H1 (cell line): Measurements from ENCODE around the gene GATA1. TPM values are rescaled to one million over a fixed set of nuclear protein-coding genes. Genes with fewer than 3 reads are reported as not detected.

Experiments
- CTCF ChIA-PET: fragments of 300-600 bp; sonication (Branson Sonifier 250); formaldehyde crosslinking; loops from one replicate; lab custom pipeline; 2021; ENCODE audit not compliant: partially characterized antibody; lab: Charles Lee
- POLR2A ChIA-PET: fragments of 300-600 bp; sonication (Branson Sonifier 250); formaldehyde crosslinking; loops from one replicate; lab custom pipeline; 2021; ENCODE audit warnings: inconsistent platforms; ENCODE audit not compliant: partially characterized antibody; lab: Charles Lee
- DNase-seq, 2 experiments: peaks; one replicate each; pipeline versions ENCODE4 v3.0.0 to v3.0.0-alpha.2; 2010 to 2022; ENCODE audit warnings: low spot score in 2 of 2, low read depth in 1 of 2, mixed read lengths in 1 of 2
- FAIRE-seq: peaks from 2 replicates; lab custom pipeline; 2011; peaks lifted over from hg19 to GRCh38; lab: Jason Lieb, UNC
- H2AFZ ChIP-seq: 2 replicates; pipeline ENCODE4 v1.8.1; 2012; ENCODE audit warnings: low read length, inconsistent platforms
- H2AK5ac ChIP-seq: 2 replicates; pipeline ENCODE4 v1.6.1; 2013; ENCODE audit warnings: low read depth, low read length
- H2BK120ac ChIP-seq: replicated peaks from 2 replicates; pipeline ENCODE3; 2013; ENCODE audit warnings: low read depth, low read length, inconsistent platforms
- H2BK12ac ChIP-seq: 2 replicates; pipeline ENCODE4 v1.6.1; 2013; ENCODE audit warnings: low read depth, low read length
- H2BK15ac ChIP-seq: 2 replicates; pipeline ENCODE4 v1.6.1; 2013; ENCODE audit warnings: low read length
- H2BK20ac ChIP-seq: 2 replicates; pipeline ENCODE4 v1.6.1; 2013; ENCODE audit warnings: low read length
- H2BK5ac ChIP-seq: 2 replicates; pipeline ENCODE4 v1.6.1; 2013; ENCODE audit warnings: low read depth, low read length
- H3K14ac ChIP-seq: 2 replicates; pipeline ENCODE4 v1.6.1; 2013; ENCODE audit warnings: inconsistent platforms; ENCODE audit not compliant: insufficient read length
- H3K18ac ChIP-seq: 2 replicates; pipeline ENCODE4 v1.6.1; 2013; ENCODE audit warnings: low read length; ENCODE audit errors: extremely low read depth
- H3K23ac ChIP-seq: 2 replicates; pipeline ENCODE4 v1.6.1; 2013; ENCODE audit warnings: inconsistent platforms; ENCODE audit not compliant: insufficient read length
- H3K23me2 ChIP-seq: 2 replicates; pipeline ENCODE4 v1.6.1; 2013; ENCODE audit warnings: low read depth, low read length
- H3K27ac ChIP-seq: 2 replicates; pipeline ENCODE4 v1.6.1; 2011; ENCODE audit warnings: low read depth, low read length, inconsistent platforms
- H3K27me3 ChIP-seq, 4 experiments: replicated peaks in 1 of 4; 1 replicate in 1 of 4; 2 replicates in 3 of 4; pipeline versions ENCODE4 v1.6.1 to v1.8.1; 2011 to 2013; ENCODE audit warnings: low read length in 3 of 4, mild to moderate bottlenecking in 3 of 4, inconsistent platforms in 2 of 4, mixed read lengths in 2 of 4, moderate library complexity in 1 of 4; ENCODE audit not compliant: control insufficient read depth in 3 of 4, insufficient read depth in 3 of 4; ENCODE audit errors: extremely low read depth in 1 of 4
- H3K36me3 ChIP-seq, 4 experiments: 2 replicates each; pipeline versions ENCODE4 v1.6.1 to v1.8.1; 2011 to 2013; ENCODE audit warnings: mild to moderate bottlenecking in 4 of 4, low read length in 3 of 4, moderate library complexity in 2 of 4, control low read depth in 1 of 4, inconsistent platforms in 1 of 4; ENCODE audit not compliant: insufficient read depth in 4 of 4, control insufficient read depth in 2 of 4
- H3K4ac ChIP-seq: replicated peaks from 2 replicates; pipeline ENCODE3; 2013; ENCODE audit warnings: low read length, low read depth, mixed read lengths, inconsistent platforms; ENCODE audit not compliant: insufficient read length
- H3K4me1 ChIP-seq, 4 experiments: replicated peaks in 1 of 4; 1 replicate in 1 of 4; 2 replicates in 3 of 4; pipeline versions ENCODE4 v1.6.1 to v1.8.1; 2011 to 2013; ENCODE audit warnings: low read length in 3 of 4, inconsistent platforms in 2 of 4, mixed read lengths in 1 of 4; ENCODE audit not compliant: insufficient read depth in 4 of 4, control insufficient read depth in 3 of 4
- H3K4me2 ChIP-seq, 2 experiments: 2 replicates each; pipeline versions ENCODE4 v1.6.1 to v1.8.1; 2011 to 2013; ENCODE audit warnings: low read depth in 2 of 2, low read length in 2 of 2, control low read depth in 1 of 2, inconsistent platforms in 1 of 2, mild to moderate bottlenecking in 1 of 2; ENCODE audit not compliant: insufficient read depth in 1 of 2
- H3K4me3 ChIP-seq, 4 experiments: fragments of 200-600, 300-600 bp in 1 of 4; sonication (generic), shearing (Covaris generic), sonication (Bioruptor Twin) in 1 of 4; 2 replicates each; pipeline versions ENCODE4 v1.5.1 to v1.8.1; 2011 to 2016; ENCODE audit warnings: low read length in 4 of 4, low read depth in 3 of 4, control low read depth in 2 of 4, inconsistent platforms in 2 of 4, mild to moderate bottlenecking in 2 of 4, mixed read lengths in 1 of 4, moderate library complexity in 1 of 4; ENCODE audit not compliant: insufficient read depth in 2 of 4; ENCODE audit errors: extremely low read depth in 1 of 4
- H3K56ac ChIP-seq: replicated peaks from 2 replicates; pipeline ENCODE3; 2013; ENCODE audit warnings: low read depth, mild to moderate bottlenecking, mixed read lengths, low read length, inconsistent platforms; ENCODE audit not compliant: insufficient read length
- H3K79me1 ChIP-seq: 2 replicates; pipeline ENCODE4 v1.6.1; 2013; ENCODE audit warnings: low read depth, low read length, control low read depth
- H3K79me2 ChIP-seq, 2 experiments: 2 replicates each; pipeline versions ENCODE4 v1.6.1 to v1.8.1; 2012 to 2013; ENCODE audit warnings: low read length in 2 of 2, mild to moderate bottlenecking in 2 of 2, inconsistent platforms in 1 of 2; ENCODE audit not compliant: insufficient read depth in 2 of 2, control insufficient read depth in 1 of 2
- H3K9ac ChIP-seq, 4 experiments: replicated peaks in 1 of 4; 1 replicate in 1 of 4; 2 replicates in 3 of 4; pipeline versions ENCODE4 v1.6.1 to v1.8.1; 2011 to 2013; ENCODE audit warnings: low read depth in 3 of 4, low read length in 3 of 4, control low read depth in 2 of 4, mild to moderate bottlenecking in 2 of 4, moderate library complexity in 2 of 4, inconsistent platforms in 1 of 4; ENCODE audit errors: extremely low read depth in 1 of 4
- H3K9me3 ChIP-seq, 2 experiments: 2 replicates each; pipeline versions ENCODE4 v1.6.1 to v1.8.1; 2012 to 2013; ENCODE audit warnings: mild to moderate bottlenecking in 2 of 2, moderate library complexity in 2 of 2, control low read depth in 1 of 2, inconsistent platforms in 1 of 2, low read depth in 1 of 2, low read length in 1 of 2, mixed read lengths in 1 of 2; ENCODE audit not compliant: insufficient read depth in 2 of 2
- H4K20me1 ChIP-seq, 2 experiments: replicated peaks in 1 of 2; 2 replicates each; pipeline versions ENCODE3 to v1.8.1; 2011 to 2013; ENCODE audit warnings: inconsistent platforms in 2 of 2, low read length in 2 of 2, mild to moderate bottlenecking in 1 of 2; ENCODE audit not compliant: insufficient read depth in 2 of 2, control insufficient read depth in 1 of 2
- H4K5ac ChIP-seq: 2 replicates; pipeline ENCODE4 v1.6.1; 2013; ENCODE audit warnings: low read length, low read depth, mixed read lengths, inconsistent platforms; ENCODE audit not compliant: insufficient read length
- H4K8ac ChIP-seq: 2 replicates; pipeline ENCODE4 v1.8.0; 2013; ENCODE audit warnings: mild to moderate bottlenecking, moderate library complexity, low read length, inconsistent platforms; ENCODE audit not compliant: insufficient read depth; ENCODE audit errors: extremely low read depth
- H4K91ac ChIP-seq: replicated peaks from 2 replicates; pipeline ENCODE3; 2013; ENCODE audit warnings: low read length, mixed read lengths, inconsistent platforms; ENCODE audit not compliant: insufficient read length
- ASH2L ChIP-seq: fragments of 200-600, 300-600 bp; sonication (generic); IDR thresholded peaks from one replicate; pipeline ENCODE4 v1.7.1; 2017; ENCODE audit warnings: low read length
- BACH1 ChIP-seq: IDR thresholded peaks from 2 replicates; pipeline ENCODE4 v1.6.1; 2012; ENCODE audit warnings: low read length, improper control_type of control experiment
- CREB1 ChIP-seq: IDR thresholded peaks from 2 replicates; pipeline ENCODE4 v1.6.1; 2012; ENCODE audit warnings: inconsistent platforms
- MAX ChIP-seq: IDR thresholded peaks from 2 replicates; pipeline ENCODE4 v1.6.1; 2012; ENCODE audit warnings: inconsistent platforms
- POLR2AphosphoS5 ChIP-seq: IDR thresholded peaks from 2 replicates; pipeline ENCODE4 v1.6.1; 2011; ENCODE audit warnings: low read depth, low read length
- RAD21 ChIP-seq, 2 experiments: IDR thresholded peaks in 1 of 2; conservative IDR thresholded peaks in 1 of 2; 2 replicates each; pipeline ENCODE4 v1.6.1; 2011; ENCODE audit warnings: low read depth in 2 of 2, low read length in 2 of 2, improper control_type of control experiment in 1 of 2, inconsistent platforms in 1 of 2, mild to moderate bottlenecking in 1 of 2, moderate library complexity in 1 of 2
- RFX5 ChIP-seq: IDR thresholded peaks from 2 replicates; pipeline ENCODE4 v1.6.1; 2011; ENCODE audit warnings: low read depth, low read length, improper control_type of control experiment, borderline replicate concordance
- RXRA ChIP-seq: IDR thresholded peaks from 2 replicates; pipeline ENCODE4 v1.6.1; 2011; ENCODE audit warnings: low read depth, mild to moderate bottlenecking, low read length, moderate library complexity; ENCODE audit not compliant: insufficient read depth
- SIN3A ChIP-seq, 2 experiments: IDR thresholded peaks in 1 of 2; conservative IDR thresholded peaks in 1 of 2; 2 replicates each; pipeline ENCODE4 v1.6.1; 2011 to 2012; ENCODE audit warnings: low read length in 2 of 2, improper control_type of control experiment in 1 of 2, low read depth in 1 of 2, mild to moderate bottlenecking in 1 of 2
- SUZ12 ChIP-seq: fragments of 200-600 bp; sonication (generic); IDR thresholded peaks from 2 replicates; pipeline ENCODE4 v1.6.1; 2012; ENCODE audit warnings: mild to moderate bottlenecking, inconsistent platforms, low read length, moderate library complexity, mixed read lengths
- USF2 ChIP-seq: IDR thresholded peaks from 2 replicates; pipeline ENCODE4 v1.6.1; 2011; ENCODE audit warnings: low read length, improper control_type of control experiment
- WGBS, 2 experiments: shearing (Covaris generic) in 1 of 2; methylation state at CpG; one replicate each; pipeline versions ENCODE4 v1.1.6 to v1.1.7; 2013 to 2015; ENCODE audit warnings: low lambda C conversion rate in 2 of 2, mixed read lengths in 2 of 2, inconsistent platforms in 1 of 2, low coverage in 1 of 2, missing lambda C conversion rate in 1 of 2; ENCODE audit not compliant: insufficient replicate concordance in 2 of 2, insufficient coverage in 1 of 2, insufficient read length in 1 of 2; ENCODE audit errors: extremely low coverage in 1 of 2, missing lambda C conversion rate in 1 of 2; 5-methylcytosine and 5-hydroxymethylcytosine counted together
- polyA plus RNA-seq, 7 experiments: library from polyadenylated mRNA; depleted of rRNA in 3 of 7; stranded (reverse) in 5 of 7; unstranded in 2 of 7; fragments of >200 nt in 5 of 7; fragments of 200-250 nt in 2 of 7; gene quantifications; 1 replicate in 5 of 7; 2 replicates in 1 of 7; 4 replicates in 1 of 7; pipeline versions ENCODE4 v1.2.1 to v1.2.3, GENCODE V29; 2011 to 2013; ENCODE audit warnings: missing spikeins in 2 of 7, mixed read lengths in 2 of 7
- total RNA-seq: library from RNA; stranded (reverse); fragmentation: NEBNext Ultra II Directional; extraction: Animal tissue kit (Norgen Biotek cat#: 25700); gene quantifications from 2 replicates; pipeline ENCODE4 v1.2.1, GENCODE V29; 2021

The GATA1 gene
- total and polyA plus RNA-seq, 2 of the 8 experiments (the other 6 are each of a cell fraction or from before 2014, with no cell fraction given) = 0.05 TPM; not detected in 1

- Histone ChIP-seq H3K18ac (no peak overlapping the region), H2AK5ac (no peak overlapping the region), H2BK12ac (no peak overlapping the region), H3K27me3 (no peaks in the 10 kb centered on the region), H3K56ac (no peak overlapping the region), H3K36me3 (no peaks in the 10 kb centered on the region), H2BK20ac (no peak overlapping the region), H3K23ac (no peak overlapping the region), H2BK120ac (no peak overlapping the region), H4K91ac (no peak overlapping the region), H3K4me3 (no peak overlapping the region), H3K4ac (no peak overlapping the region), H3K79me1 (no peaks in the 10 kb centered on the region), H3K4me2 (no peak overlapping the region), H3K9me3 (no peaks in the 10 kb centered on the region), H3K14ac (no peak overlapping the region), H2AFZ (no peak overlapping the region), H3K4me1 (no peaks in the 10 kb centered on the region), H2BK5ac (no peak overlapping the region), H4K5ac (no peak overlapping the region), H3K79me2 (no peaks in the 10 kb centered on the region), H2BK15ac (no peak overlapping the region), H4K8ac (no peak overlapping the region), H3K9ac (no peak overlapping the region), H3K23me2 (no peaks in the 10 kb centered on the region), H3K27ac (no peak overlapping the region), H4K20me1 (no peaks in the 10 kb centered on the region)
- DNase-seq (no peak), FAIRE-seq (no peak)
- no peak for TF ChIP-seq CREB1
- no peak for TF ChIP-seq SUZ12
- no peak for TF ChIP-seq POLR2AphosphoS5
- no peak for TF ChIP-seq RAD21 (IDR thresholded peaks at IDR 0.05 in 1 of 2, conservative IDR thresholded peaks at IDR 0.05 in 1 of 2; ENCODE audit: low read depth in 2 of 2, low read length in 2 of 2)
- no peak for TF ChIP-seq RFX5
- TF ChIP-seq RXRA = no peak
- TF ChIP-seq BACH1 = no peak
- no peak for TF ChIP-seq ASH2L
- TF ChIP-seq MAX = no peak
- no peak for TF ChIP-seq USF2
- no peak for TF ChIP-seq SIN3A (conservative IDR thresholded peaks at IDR 0.05 in 1 of 2, IDR thresholded peaks at IDR 0.05 in 1 of 2; ENCODE audit: low read depth in 1 of 2, low read length in 2 of 2)
- ChIA-PET CTCF (interaction anchor here (0.6 to 0.9 kb wide), 2 partner anchors 13 to 70 kb away, joined by 3 to 4 read pairs; no protein-coding TSS in a partner anchor), POLR2A (no interaction called here)
- WGBS, 2 experiments = 88% methylated on average over 6 of the region's 6 CpGs; no CpG with 5 or more reads in 1 of the 2 experiments
Observed at GRCh38 chrX:48786825-48787504, 575 bp downstream of the GATA1 start.
